Measurements from ENCODE around the gene TBL1X.

DNA sequence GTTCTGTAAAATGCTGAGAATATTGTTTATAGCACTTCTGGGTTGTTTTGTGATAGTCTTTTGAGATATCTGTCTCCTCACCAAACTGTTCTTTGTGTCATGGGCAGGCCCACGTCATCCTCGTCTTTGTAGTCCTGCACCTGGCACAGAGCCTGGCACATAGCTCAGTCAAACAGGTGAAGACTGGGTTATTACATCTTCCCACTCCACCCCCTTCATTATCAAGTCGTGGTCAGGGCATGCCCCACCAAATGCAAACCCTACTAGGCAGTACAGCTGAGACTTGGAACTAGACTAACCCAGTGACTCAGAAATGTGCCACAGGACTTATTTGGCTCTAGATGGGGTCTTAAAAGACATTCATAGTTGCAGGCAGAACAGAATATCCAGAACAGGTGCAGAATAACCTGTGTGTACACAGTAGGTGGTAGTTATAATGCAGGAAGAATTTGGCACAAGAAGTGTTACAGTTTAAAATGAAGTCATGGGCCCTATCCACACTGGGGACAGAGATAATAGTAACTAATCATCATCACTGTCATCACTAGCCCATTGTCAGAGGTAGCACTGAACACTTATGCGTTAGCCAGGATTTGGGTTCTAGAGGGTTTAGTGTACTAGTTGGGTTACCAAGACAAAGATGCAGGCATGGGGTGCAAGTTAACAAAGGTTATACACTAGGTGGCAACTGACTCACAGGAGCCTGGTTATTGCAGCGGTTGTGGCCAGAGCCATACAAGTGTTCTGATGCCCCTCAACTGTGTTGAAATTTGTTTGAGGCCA, 74.9 kb downstream of the TBL1X start:
- TF ChIP-seq, protein P1, sequence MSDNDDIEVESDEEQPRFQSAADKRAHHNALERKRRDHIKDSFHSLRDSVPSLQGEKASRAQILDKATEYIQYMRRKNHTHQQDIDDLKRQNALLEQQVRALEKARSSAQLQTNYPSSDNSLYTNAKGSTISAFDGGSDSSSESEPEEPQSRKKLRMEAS (IDR thresholded peaks at IDR 0.05; ENCODE audit: insufficient read depth, insufficient read length): no peak
- TF ChIP-seq, protein P2, sequence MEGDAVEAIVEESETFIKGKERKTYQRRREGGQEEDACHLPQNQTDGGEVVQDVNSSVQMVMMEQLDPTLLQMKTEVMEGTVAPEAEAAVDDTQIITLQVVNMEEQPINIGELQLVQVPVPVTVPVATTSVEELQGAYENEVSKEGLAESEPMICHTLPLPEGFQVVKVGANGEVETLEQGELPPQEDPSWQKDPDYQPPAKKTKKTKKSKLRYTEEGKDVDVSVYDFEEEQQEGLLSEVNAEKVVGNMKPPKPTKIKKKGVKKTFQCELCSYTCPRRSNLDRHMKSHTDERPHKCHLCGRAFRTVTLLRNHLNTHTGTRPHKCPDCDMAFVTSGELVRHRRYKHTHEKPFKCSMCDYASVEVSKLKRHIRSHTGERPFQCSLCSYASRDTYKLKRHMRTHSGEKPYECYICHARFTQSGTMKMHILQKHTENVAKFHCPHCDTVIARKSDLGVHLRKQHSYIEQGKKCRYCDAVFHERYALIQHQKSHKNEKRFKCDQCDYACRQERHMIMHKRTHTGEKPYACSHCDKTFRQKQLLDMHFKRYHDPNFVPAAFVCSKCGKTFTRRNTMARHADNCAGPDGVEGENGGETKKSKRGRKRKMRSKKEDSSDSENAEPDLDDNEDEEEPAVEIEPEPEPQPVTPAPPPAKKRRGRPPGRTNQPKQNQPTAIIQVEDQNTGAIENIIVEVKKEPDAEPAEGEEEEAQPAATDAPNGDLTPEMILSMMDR (IDR thresholded peaks at IDR 0.05; ENCODE audit: extremely low read depth in 1 of 2, insufficient read depth in 1 of 2, low read depth in 1 of 2, low read length in 2 of 2): no peak
- TF ChIP-seq POLR2A (IDR thresholded peaks at IDR 0.05; ENCODE audit: low read depth, low read length) (no peak), POLR2AphosphoS5 (IDR thresholded peaks at IDR 0.05; ENCODE audit: insufficient read depth, low read depth, low read length) (no peak), EZH2 (IDR thresholded peaks at IDR 0.05; ENCODE audit: borderline replicate concordance, low read depth, low read length, severe bottlenecking) (no peak)

Measured in endothelial cell of umbilical vein (primary cell).